B cell (primary cell): ENCODE data around the gene ABR.

Experiments used
- CTCF ChIP-seq: fragments of 200-600 bp; IDR thresholded peaks from one replicate; pipeline ENCODE4 v1.8.0; 2022; ENCODE audit warnings: antibody characterized with exemption, mild to moderate bottlenecking
- EZH2 ChIP-seq: IDR thresholded peaks from 2 replicates; pipeline ENCODE4 v1.6.1; 2012; ENCODE audit warnings: borderline replicate concordance, low read depth, mild to moderate bottlenecking, moderate library complexity, low read length; ENCODE audit not compliant: insufficient read depth, poor library complexity, severe bottlenecking

DNA sequence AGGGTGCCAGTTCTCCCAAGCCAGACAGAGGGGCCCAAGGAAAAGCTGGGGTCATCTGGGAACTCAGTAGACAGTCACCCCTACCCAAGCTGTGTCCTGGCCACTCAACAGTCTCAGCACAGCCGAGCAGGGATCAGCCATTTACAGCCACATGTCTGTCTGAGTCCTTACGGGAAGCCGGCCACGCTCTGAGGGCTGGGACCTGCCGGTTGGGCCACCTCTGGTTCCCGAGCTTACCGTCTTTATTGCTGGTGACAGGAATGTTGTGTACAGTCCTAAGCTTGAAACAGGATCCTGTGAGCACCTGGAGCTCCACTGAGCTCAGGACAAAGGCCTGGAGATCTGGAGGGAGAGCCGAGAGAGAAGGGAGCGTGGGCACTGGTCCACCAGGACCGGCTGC, 123.0 kb downstream of the ABR start:
- no peak for TF ChIP-seq CTCF
- no peak for TF ChIP-seq EZH2
